Activated CD8-positive, alpha-beta T cell treated with anti-CD3 and anti-CD28 coated beads for 36 hours (primary cell): Measurements from ENCODE around the gene CAPN5. TPM values are rescaled to one million over a fixed set of nuclear protein-coding genes. Genes with fewer than 3 reads are reported as not detected.

Experiments used
- ATAC-seq: fragments of 200-7000 bp; cut with Tn5 transposase; one replicate; pipeline ENCODE4 v1.10.0; 2021; ENCODE audit warnings: mild to moderate bottlenecking, moderate library complexity
- CTCF ChIA-PET: fragments of 350-600 bp; sonication (Branson Sonifier 250); formaldehyde crosslinking; loops from one replicate; lab custom pipeline; 2021; ENCODE audit warnings: antibody characterized with exemption; lab: Charles Lee
- POLR2A ChIA-PET: fragments of 350-600 bp; sonication (Branson Sonifier 250); formaldehyde crosslinking; loops from one replicate; lab custom pipeline; 2021; ENCODE audit warnings: antibody characterized with exemption; lab: Charles Lee
- DNase-seq: peaks from one replicate; pipeline ENCODE4 v3.0.0-alpha.2; 2020
- H3K27ac Mint-ChIP-seq: one replicate; pipeline ENCODE4 v1.8.0; 2021; ENCODE audit warnings: mild to moderate bottlenecking, mixed read lengths
- H3K27me3 Mint-ChIP-seq: one replicate; pipeline ENCODE4 v1.8.0; 2021; ENCODE audit warnings: mixed read lengths
- H3K36me3 Mint-ChIP-seq: one replicate; pipeline ENCODE4 v1.8.0; 2021; ENCODE audit warnings: low read depth, mixed read lengths
- H3K4me1 Mint-ChIP-seq: one replicate; pipeline ENCODE4 v1.8.0; 2021; ENCODE audit warnings: low read depth, mixed read lengths
- H3K4me3 Mint-ChIP-seq: one replicate; pipeline ENCODE4 v1.8.0; 2021; ENCODE audit warnings: mild to moderate bottlenecking, moderate library complexity, mixed read lengths
- H3K9me3 Mint-ChIP-seq: one replicate; pipeline ENCODE4 v1.8.0; 2021; ENCODE audit warnings: mixed read lengths
- intact Hi-C: fragments of 100-400 bp; cut with micrococcal nuclease; formaldehyde crosslinking; loops from one replicate; pipeline ENCODE4 v1.10.0; 2022
- total RNA-seq, 2 experiments: library from RNA; stranded (reverse); gene quantifications; one replicate each; pipeline ENCODE4 v1.2.3, GENCODE V29; 2021
- TF ChIP-seq, protein P1 (sequence below): fragments of 200-600 bp; IDR thresholded peaks from one replicate; pipeline ENCODE4 v1.8.0; 2022; ENCODE audit warnings: antibody characterized with exemption, mild to moderate bottlenecking

Gene CAPN5
- total RNA-seq, 2 experiments from 2014 or later = 1.6 to 2.2 TPM

DNA sequence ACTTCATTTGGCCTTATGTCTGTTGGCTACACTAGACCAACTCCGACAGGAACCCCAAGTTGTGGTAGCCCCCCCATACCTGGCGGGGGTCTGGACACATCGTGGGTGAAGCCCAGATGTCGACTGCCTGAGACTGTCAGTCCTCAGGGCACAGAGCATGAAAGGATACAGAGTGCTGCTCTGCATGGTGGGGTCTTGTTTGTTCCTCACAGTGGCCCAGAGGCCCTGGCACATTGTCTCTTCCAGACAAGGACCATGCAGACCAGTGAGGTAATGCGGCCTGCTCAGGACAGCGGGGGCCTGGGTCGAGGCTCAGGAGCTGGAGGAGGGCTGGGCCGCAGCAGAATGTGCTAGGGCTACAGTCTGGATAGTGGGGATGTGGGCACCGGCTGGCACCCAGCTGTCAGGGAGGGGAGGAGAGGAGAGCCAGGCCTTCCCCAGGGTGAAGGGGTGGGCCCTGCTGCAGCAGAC lies 14.6 kb downstream of the CAPN5 start:
- intact Hi-C loops = no loop called here
- H3K4me1 Mint-ChIP-seq = peaks cover 21% of the 10 kb centered on the region
- DNase-seq = no peak
- H3K9me3 Mint-ChIP-seq = peaks cover 4% of the 10 kb centered on the region
- CTCF ChIA-PET = interaction anchor here (1.4 to 4.9 kb wide), 5 partner anchors 9 to 161 kb away, joined by 5 to 54 read pairs (median 8); no protein-coding TSS in a partner anchor
- no peaks in the 10 kb centered on the region for H3K27me3 Mint-ChIP-seq
- no peak for ATAC-seq
- TF ChIP-seq, protein P1, sequence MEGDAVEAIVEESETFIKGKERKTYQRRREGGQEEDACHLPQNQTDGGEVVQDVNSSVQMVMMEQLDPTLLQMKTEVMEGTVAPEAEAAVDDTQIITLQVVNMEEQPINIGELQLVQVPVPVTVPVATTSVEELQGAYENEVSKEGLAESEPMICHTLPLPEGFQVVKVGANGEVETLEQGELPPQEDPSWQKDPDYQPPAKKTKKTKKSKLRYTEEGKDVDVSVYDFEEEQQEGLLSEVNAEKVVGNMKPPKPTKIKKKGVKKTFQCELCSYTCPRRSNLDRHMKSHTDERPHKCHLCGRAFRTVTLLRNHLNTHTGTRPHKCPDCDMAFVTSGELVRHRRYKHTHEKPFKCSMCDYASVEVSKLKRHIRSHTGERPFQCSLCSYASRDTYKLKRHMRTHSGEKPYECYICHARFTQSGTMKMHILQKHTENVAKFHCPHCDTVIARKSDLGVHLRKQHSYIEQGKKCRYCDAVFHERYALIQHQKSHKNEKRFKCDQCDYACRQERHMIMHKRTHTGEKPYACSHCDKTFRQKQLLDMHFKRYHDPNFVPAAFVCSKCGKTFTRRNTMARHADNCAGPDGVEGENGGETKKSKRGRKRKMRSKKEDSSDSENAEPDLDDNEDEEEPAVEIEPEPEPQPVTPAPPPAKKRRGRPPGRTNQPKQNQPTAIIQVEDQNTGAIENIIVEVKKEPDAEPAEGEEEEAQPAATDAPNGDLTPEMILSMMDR = no peak
- H3K36me3 Mint-ChIP-seq = no peaks in the 10 kb centered on the region
- H3K4me3 Mint-ChIP-seq = no peak overlapping the region
- no peak overlapping the region for H3K27ac Mint-ChIP-seq
- POLR2A ChIA-PET = interaction anchor here (1.7 kb wide), 1 partner anchor 8 kb away, joined by 8 read pairs; no protein-coding TSS in a partner anchor

DNA sequence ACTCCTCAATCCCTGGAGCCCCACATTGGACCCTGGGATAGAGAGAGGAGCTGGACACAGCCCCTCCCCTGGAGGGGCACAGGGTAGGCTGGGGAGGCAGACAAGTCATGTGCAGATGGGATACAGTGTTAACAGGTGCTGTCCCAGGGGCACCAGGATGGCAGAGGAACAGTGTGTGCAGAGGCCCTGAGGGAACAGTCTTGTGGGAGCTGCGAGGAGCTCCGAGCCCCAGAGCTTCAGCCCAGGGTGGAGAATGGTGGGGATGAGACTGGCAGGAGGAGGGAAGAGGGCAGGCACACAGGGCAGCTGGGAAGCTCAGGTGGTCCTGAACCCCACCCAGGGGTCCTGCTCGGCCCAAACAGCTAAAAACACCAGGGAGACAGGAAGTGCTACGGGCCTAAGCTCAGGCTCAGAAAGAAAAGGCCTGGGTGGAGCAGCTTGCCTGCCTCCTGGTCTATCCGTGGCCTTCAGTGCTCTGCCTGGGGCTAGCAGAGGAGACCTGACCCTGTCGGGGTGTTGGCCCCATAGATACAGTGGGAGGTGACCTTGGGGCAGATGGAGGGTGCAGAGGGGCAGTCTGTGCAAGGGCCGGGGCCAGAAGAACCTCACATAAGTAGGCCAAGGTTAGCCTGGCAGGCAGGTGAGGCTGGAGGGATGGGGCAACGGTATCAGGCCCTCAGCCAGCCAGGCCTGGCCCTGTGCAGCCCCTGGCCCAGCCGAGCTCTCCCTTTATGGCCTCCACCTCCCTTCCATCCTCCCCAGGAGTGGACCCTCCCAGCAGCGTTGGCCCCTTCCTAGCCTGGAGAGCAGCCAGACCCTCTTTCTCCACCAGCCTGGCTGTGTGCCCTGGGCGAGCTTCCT lies 15.4 kb downstream of the CAPN5 start:
- ChIA-PET POLR2A (interaction anchor here (0.9 to 2.6 kb wide), 5 partner anchors 9 to 27 kb away, joined by 3 to 8 read pairs (median 4); partner anchors contain the start of gene CAPN5), CTCF (interaction anchor here (0.9 to 4.9 kb wide), 9 partner anchors 9 to 162 kb away, joined by 3 to 54 read pairs (median 5); partner anchors contain the start of gene MYO7A)
- Mint-ChIP-seq H3K36me3 (no peaks in the 10 kb centered on the region), H3K4me1 (peaks cover 19% of the 10 kb centered on the region), H3K27ac (peak overlapping the region; percentile 94), H3K4me3 (peak overlapping the region; percentile 77), H3K9me3 (peaks cover 4% of the 10 kb centered on the region), H3K27me3 (no peaks in the 10 kb centered on the region)
- DNase-seq = no peak
- TF ChIP-seq, protein P1 = no peak
- intact Hi-C loops = no loop called here
- ATAC-seq = peak; percentile 41

DNA sequence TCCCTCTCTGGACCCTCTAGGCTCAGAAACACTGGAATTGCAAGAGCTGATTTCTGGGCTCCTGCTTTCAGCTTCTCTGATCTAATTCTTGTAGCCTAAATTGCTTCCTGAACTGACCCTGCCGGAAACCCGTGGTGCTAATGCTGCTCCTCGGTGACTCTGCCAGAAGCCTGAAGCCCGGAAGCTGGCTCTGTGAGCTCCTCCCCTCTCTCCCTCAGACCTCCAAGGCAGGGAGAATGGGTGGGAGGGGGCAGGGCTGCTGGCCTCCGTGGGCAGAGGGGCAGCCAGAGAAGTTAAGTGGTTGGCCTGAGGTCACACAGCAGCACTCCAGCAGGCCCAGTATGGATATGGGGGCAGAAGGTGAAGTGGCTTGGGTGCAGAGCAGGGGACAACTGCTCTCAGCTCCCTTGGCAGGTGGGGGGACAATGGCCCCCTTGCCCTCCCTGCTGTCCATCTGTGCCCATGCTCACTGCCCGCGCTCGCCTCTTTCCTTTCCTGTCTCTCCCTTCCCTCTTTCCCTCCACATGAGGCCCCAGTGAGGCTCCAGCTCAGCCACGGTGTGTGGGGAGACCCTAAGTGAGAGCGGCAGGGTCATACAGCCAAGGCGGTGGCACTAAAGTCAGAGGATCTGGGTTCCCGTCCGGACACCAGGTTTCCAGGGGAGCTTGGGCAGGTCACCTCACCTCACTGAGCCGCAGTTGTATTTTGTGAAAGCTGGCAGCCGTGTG lies 16.2 kb downstream of the CAPN5 start:
- peak overlapping the region; percentile 77 for H3K4me3 Mint-ChIP-seq
- H3K27ac Mint-ChIP-seq = peak overlapping the region; percentile 94

DNA sequence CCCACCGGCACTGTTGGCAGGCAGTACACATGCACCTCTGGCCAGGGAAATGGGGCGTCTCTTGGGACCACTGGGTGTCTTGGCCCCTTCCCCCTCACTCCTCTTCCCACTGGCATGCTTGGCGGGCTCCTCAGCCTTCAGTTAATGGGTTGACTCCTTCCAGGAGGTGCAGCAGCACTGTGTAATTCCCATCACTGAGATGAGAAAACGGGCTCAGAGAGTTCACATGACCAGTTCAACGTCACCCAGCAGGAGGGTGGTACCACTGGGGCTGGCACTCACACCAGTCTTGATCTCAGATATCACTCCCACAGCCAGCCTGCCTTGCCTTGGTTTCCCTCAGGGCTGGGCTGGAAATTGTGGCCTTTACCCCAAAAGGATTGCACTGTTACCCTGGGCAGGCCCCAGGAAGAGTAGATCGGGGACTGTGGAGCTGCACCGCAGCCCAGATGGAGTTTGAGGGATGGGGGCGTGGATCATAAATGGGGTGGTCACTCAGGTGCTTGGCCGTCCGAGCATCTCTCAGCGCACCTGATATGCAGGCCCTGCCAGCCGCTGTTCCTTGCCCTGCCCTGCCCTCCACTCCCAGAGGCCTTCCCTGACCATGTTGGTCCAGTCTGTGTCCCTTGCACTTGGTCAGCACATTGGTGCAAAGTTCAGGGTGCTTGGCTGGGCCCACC lies 16.9 kb downstream of the CAPN5 start:
- intact Hi-C loops = no loop called here
- TF ChIP-seq, protein P1 = no peak
- H3K27me3 Mint-ChIP-seq = no peaks in the 10 kb centered on the region
- no peak overlapping the region for H3K4me3 Mint-ChIP-seq
- no peaks in the 10 kb centered on the region for H3K9me3 Mint-ChIP-seq
- H3K4me1 Mint-ChIP-seq = peaks cover 19% of the 10 kb centered on the region
- POLR2A ChIA-PET = interaction anchor here (1.2 to 2.6 kb wide), 2 partner anchors 18 to 20 kb away, joined by 3 to 7 read pairs; partner anchors contain the start of gene CAPN5
- H3K36me3 Mint-ChIP-seq = no peaks in the 10 kb centered on the region
- CTCF ChIA-PET = interaction anchor here (4.8 to 4.9 kb wide), 2 partner anchors 7 to 163 kb away, joined by 17 to 54 read pairs; no protein-coding TSS in a partner anchor
- DNase-seq (no peak), ATAC-seq (no peak)
- peak overlapping the region; percentile 94 for H3K27ac Mint-ChIP-seq

More for the DNA sequence above, 16.2 kb downstream of the CAPN5 start:
- CTCF ChIA-PET = interaction anchor here (0.9 to 4.9 kb wide), 9 partner anchors 8 to 163 kb away, joined by 3 to 54 read pairs (median 5); partner anchors contain the start of gene MYO7A
- TF ChIP-seq, protein P1 = no peak
- intact Hi-C loops = no loop called here
- Mint-ChIP-seq H3K4me1 (peaks cover 19% of the 10 kb centered on the region), H3K9me3 (peaks cover 4% of the 10 kb centered on the region), H3K36me3 (no peaks in the 10 kb centered on the region), H3K27me3 (no peaks in the 10 kb centered on the region)
- DNase-seq (peak; percentile 77), ATAC-seq (peak; percentile 97)
- POLR2A ChIA-PET = interaction anchor here (0.9 to 2.6 kb wide), 5 partner anchors 9 to 28 kb away, joined by 3 to 8 read pairs (median 4); partner anchors contain the start of gene CAPN5
